ENCODE data around the gene FGF9. TPM values are rescaled to one million over a fixed set of nuclear protein-coding genes. Genes with fewer than 3 reads are reported as not detected.

The FGF9 gene
- total and polyA plus RNA-seq, 10 of the 15 experiments (the other 5 are each of a cell fraction or from before 2014, with no cell fraction given): 0.05 to 1.5 (median 0.83) TPM

GRCh38 chr13:21686751-21687391 is 16.0 kb downstream of the FGF9 start:
- POLR2A ChIA-PET: no interaction called here
- H3K4me3 ChIP-seq: no peak overlapping the region
- no peaks in the 10 kb centered on the region for H4K20me1 ChIP-seq (ENCODE audit: control insufficient read depth, insufficient read depth)
- no peaks in the 10 kb centered on the region; a peak in 1 of 4 replicates for H3K27me3 ChIP-seq (replicated peaks in 1 of 2; ENCODE audit: control insufficient read depth in 2 of 2, insufficient read depth in 2 of 2, low read length in 1 of 2)
- in situ Hi-C loops (cut with MboI) (no loop called here), intact Hi-C loops (cut with micrococcal nuclease; ENCODE audit: unreplicated experiment) (no loop called here)
- RAD21 ChIA-PET (ENCODE audit: unreplicated experiment): no interaction called here
- no peak overlapping the region for H3K27ac ChIP-seq (ENCODE audit: control insufficient read depth, insufficient read depth)
- peak; percentile 93 for FAIRE-seq
- H3K9ac ChIP-seq (ENCODE audit: control insufficient read depth, insufficient read depth, low read length): no peak overlapping the region
- CTCF ChIA-PET: no interaction called here
- no TSS peak for BruUV-seq (replicated peaks)
- SMC1A ChIA-PET (ENCODE audit: uncharacterized antibody, unreplicated experiment): no interaction called here
- ATAC-seq: peak; percentile 95
- H3K4me2 ChIP-seq (ENCODE audit: control insufficient read depth, insufficient read depth): 0 out of 2 replicates have a peak overlapping the region, but pooled peaks have one; percentile 8
- no peak overlapping the region for H2AFZ ChIP-seq (ENCODE audit: control insufficient read depth, low read depth, low read length)
- H3K9me3 ChIP-seq (replicated peaks; ENCODE audit: control insufficient read depth, insufficient read depth, low read length): no peaks in the 10 kb centered on the region
- no peaks in the 10 kb centered on the region for H3K79me2 ChIP-seq (ENCODE audit: control insufficient read depth, insufficient read depth, low read length)
- DNase-seq (ENCODE audit: low read depth, low spot score): peak; percentile 21
- no peaks in the 10 kb centered on the region for H3K36me3 ChIP-seq (ENCODE audit: control insufficient read depth in 2 of 2, insufficient read depth in 2 of 2, low read length in 1 of 2)
- H3K4me1 ChIP-seq (ENCODE audit: control insufficient read depth, insufficient read depth, low read length): peaks cover 3% of the 10 kb centered on the region; the same call in 1 of the 2 replicates
- 20% methylated on average over 5 of the region's 5 CpGs for WGBS (ENCODE audit: insufficient coverage, insufficient replicate concordance, low lambda C conversion rate, missing lambda C conversion rate)
- TF ChIP-seq BCL11A (IDR thresholded peaks at IDR 0.05; ENCODE audit: low read depth, low read length) (0 out of 2 replicates have a peak, but pooled peaks have one; percentile 26), ATF3 (IDR thresholded peaks at IDR 0.05; ENCODE audit: borderline replicate concordance, extremely low read depth, low read depth, low read length) (no peak), ELK1 (IDR thresholded peaks at IDR 0.05; ENCODE audit: low read depth, low read length) (no peak), TCF12 (IDR thresholded peaks at IDR 0.05; ENCODE audit: low read depth, low read length) (peak; percentile 45; the same call in 1 of the 2 replicates), SREBF1 (IDR thresholded peaks at IDR 0.05; ENCODE audit: low read length) (no peak), USF2 (IDR thresholded peaks at IDR 0.05; ENCODE audit: borderline replicate concordance, low read depth, low read length) (no peak), SPI1 (IDR thresholded peaks at IDR 0.05; ENCODE audit: borderline replicate concordance, insufficient read depth, low read depth, low read length) (no peak), CTCF (IDR thresholded peaks at IDR 0.05 in 2 of 3, conservative IDR thresholded peaks at IDR 0.05 in 1 of 3; ENCODE audit: control insufficient read depth in 2 of 3, extremely low read depth in 1 of 3, insufficient read depth in 1 of 3, low read depth in 3 of 3, low read length in 3 of 3) (no peak), SIX5 (IDR thresholded peaks at IDR 0.05; ENCODE audit: low read depth, low read length, severe bottlenecking) (no peak), ZNF622 (IDR thresholded peaks at IDR 0.05) (no peak), POU2F2 (IDR thresholded peaks at IDR 0.05; ENCODE audit: borderline replicate concordance, low read depth, low read length) (no peak), E4F1 (IDR thresholded peaks at IDR 0.05; ENCODE audit: borderline replicate concordance, partially characterized antibody) (no peak), SUZ12 (IDR thresholded peaks at IDR 0.05; ENCODE audit: unreplicated experiment) (no peak), MTA3 (IDR thresholded peaks at IDR 0.05; ENCODE audit: borderline replicate concordance, low read length) (no peak), EED (IDR thresholded peaks at IDR 0.05; ENCODE audit: low read depth) (0 out of 2 replicates have a peak, but pooled peaks have one; percentile 29)

Data from GM12878 (cell line).